Measurements from ENCODE around the gene SH2B3.

SH2B3 gene

GRCh38 chr12:111362687-111363475 is 42.8 kb upstream of the SH2B3 start:
- Histone ChIP-seq H3K4me2 (ENCODE audit: low read depth, low read length, poor library complexity, severe bottlenecking) (no peak overlapping the region), H2AFZ (ENCODE audit: low read length) (no peak overlapping the region), H3K27me3 (ENCODE audit: insufficient read depth, low read length, poor library complexity, severe bottlenecking) (no peaks in the 10 kb centered on the region), H3K36me3 (ENCODE audit: insufficient read depth, low read length) (no peaks in the 10 kb centered on the region), H3K9me3 (ENCODE audit: insufficient read depth, low read depth, low read length) (no peaks in the 10 kb centered on the region), H4K20me1 (ENCODE audit: insufficient read depth, low read length, poor library complexity, severe bottlenecking) (no peaks in the 10 kb centered on the region), H3K79me2 (ENCODE audit: insufficient read depth, low read length) (no peaks in the 10 kb centered on the region; the same call in 1 of the 2 replicates), H3K9me2 (replicated peaks; ENCODE audit: low read depth, low read length) (no peaks in the 10 kb centered on the region), H3F3A (ENCODE audit: low read depth) (no peaks in the 10 kb centered on the region), H3K4me3 (ENCODE audit: low read length, poor library complexity, severe bottlenecking) (no peak overlapping the region), H3K9ac (ENCODE audit: low read depth, low read length, poor library complexity, severe bottlenecking) (no peak overlapping the region), H3K4me1 (ENCODE audit: insufficient read depth, low read length, poor library complexity, severe bottlenecking) (peaks cover 11% of the 10 kb centered on the region)
- TF ChIP-seq CTCF (conservative IDR thresholded peaks at IDR 0.05; ENCODE audit: low read length): no peak
- no peak for TF ChIP-seq EZH2phosphoT487 (IDR thresholded peaks at IDR 0.05; ENCODE audit: borderline replicate concordance)

GRCh38 chr12:111363578-111363977 is 42.1 kb upstream of the SH2B3 start:
- Histone ChIP-seq H3K4me1 (ENCODE audit: insufficient read depth, low read length, poor library complexity, severe bottlenecking) (peaks cover 14% of the 10 kb centered on the region), H3K4me3 (ENCODE audit: low read length, poor library complexity, severe bottlenecking) (no peak overlapping the region), H2AFZ (ENCODE audit: low read length) (no peak overlapping the region), H3K36me3 (ENCODE audit: insufficient read depth, low read length) (no peaks in the 10 kb centered on the region), H3K4me2 (ENCODE audit: low read depth, low read length, poor library complexity, severe bottlenecking) (no peak overlapping the region), H4K20me1 (ENCODE audit: insufficient read depth, low read length, poor library complexity, severe bottlenecking) (no peaks in the 10 kb centered on the region), H3K9ac (ENCODE audit: low read depth, low read length, poor library complexity, severe bottlenecking) (no peak overlapping the region), H3K9me3 (ENCODE audit: insufficient read depth, low read depth, low read length) (no peaks in the 10 kb centered on the region), H3K9me2 (replicated peaks; ENCODE audit: low read depth, low read length) (no peaks in the 10 kb centered on the region), H3K27me3 (ENCODE audit: insufficient read depth, low read length, poor library complexity, severe bottlenecking) (no peaks in the 10 kb centered on the region), H3K79me2 (ENCODE audit: insufficient read depth, low read length) (no peaks in the 10 kb centered on the region; the same call in 1 of the 2 replicates), H3F3A (ENCODE audit: low read depth) (no peaks in the 10 kb centered on the region)
- no peak for TF ChIP-seq EZH2phosphoT487 (IDR thresholded peaks at IDR 0.05; ENCODE audit: borderline replicate concordance)

- H3K9ac ChIP-seq (ENCODE audit: low read depth, low read length, poor library complexity, severe bottlenecking): no peak overlapping the region
- H3F3A ChIP-seq (ENCODE audit: low read depth): no peaks in the 10 kb centered on the region
- H2AFZ ChIP-seq (ENCODE audit: low read length): no peak overlapping the region
- H3K27me3 ChIP-seq (ENCODE audit: insufficient read depth, low read length, poor library complexity, severe bottlenecking): no peaks in the 10 kb centered on the region
- H3K4me1 ChIP-seq (ENCODE audit: insufficient read depth, low read length, poor library complexity, severe bottlenecking): peaks cover 13% of the 10 kb centered on the region
- H3K4me2 ChIP-seq (ENCODE audit: low read depth, low read length, poor library complexity, severe bottlenecking): no peak overlapping the region
- no peaks in the 10 kb centered on the region; the same call in 1 of the 2 replicates for H3K79me2 ChIP-seq (ENCODE audit: insufficient read depth, low read length)
- H3K4me3 ChIP-seq (ENCODE audit: low read length, poor library complexity, severe bottlenecking): no peak overlapping the region
- no peaks in the 10 kb centered on the region for H3K36me3 ChIP-seq (ENCODE audit: insufficient read depth, low read length)
- TF ChIP-seq CTCF (conservative IDR thresholded peaks at IDR 0.05; ENCODE audit: low read length): no peak
- TF ChIP-seq EZH2phosphoT487 (IDR thresholded peaks at IDR 0.05; ENCODE audit: borderline replicate concordance): no peak
- no peaks in the 10 kb centered on the region for H3K9me2 ChIP-seq (replicated peaks; ENCODE audit: low read depth, low read length)
- no peaks in the 10 kb centered on the region for H3K9me3 ChIP-seq (ENCODE audit: insufficient read depth, low read depth, low read length)
- H4K20me1 ChIP-seq (ENCODE audit: insufficient read depth, low read length, poor library complexity, severe bottlenecking): no peaks in the 10 kb centered on the region
These were observed 39.6 kb upstream of the SH2B3 start for GRCh38 chr12:111366075-111366474.
